GM23338 (cell line): ENCODE data around the gene AVP. TPM values are rescaled to one million over a fixed set of nuclear protein-coding genes. Genes with fewer than 3 reads are reported as not detected.

Experiments
- ATAC-seq: fragments of 200-7000 bp; cut with Tn5 transposase; 3 replicates; pipeline ENCODE4 v1.9.1; 2020
- DNase-seq: peaks from one replicate; pipeline ENCODE4 v3.0.0-alpha.2; 2015; ENCODE audit warnings: low spot score
- H2AFZ ChIP-seq: fragments of 200-600 bp; sonication (generic); 2 replicates; pipeline ENCODE4 v1.8.0; 2016; ENCODE audit warnings: antibody characterized with exemption, mild to moderate bottlenecking, moderate library complexity
- H3F3A ChIP-seq: fragments of 200-600 bp; sonication (generic); replicated peaks from 2 replicates; pipeline ENCODE4 v1.8.0; 2017; ENCODE audit warnings: antibody characterized with exemption, mixed run types, low read depth
- H3K27ac ChIP-seq: fragments of 200-600 bp; sonication (generic); 2 replicates; pipeline ENCODE4 v1.6.1; 2016; ENCODE audit warnings: low read depth
- H3K27me3 ChIP-seq: fragments of 200-600 bp; sonication (generic); 2 replicates; pipeline ENCODE4 v1.8.0; 2016; ENCODE audit warnings: mild to moderate bottlenecking, mixed run types, moderate library complexity; ENCODE audit not compliant: insufficient read depth
- H3K36me3 ChIP-seq: fragments of 200-600 bp; sonication (generic); 2 replicates; pipeline ENCODE4 v1.8.0; 2016; ENCODE audit warnings: mild to moderate bottlenecking; ENCODE audit not compliant: insufficient read depth
- H3K4me1 ChIP-seq: fragments of 200-600 bp; sonication (generic); 2 replicates; pipeline ENCODE4 v1.8.0; 2016; ENCODE audit warnings: mild to moderate bottlenecking, moderate library complexity; ENCODE audit not compliant: insufficient read depth
- H3K4me2 ChIP-seq: fragments of 200-600 bp; sonication (generic); 2 replicates; pipeline ENCODE4 v1.7.1; 2017; ENCODE audit warnings: mixed run types
- H3K4me3 ChIP-seq: fragments of 200-600 bp; sonication (generic); 2 replicates; pipeline ENCODE4 v1.6.1; 2016; ENCODE audit warnings: mixed run types
- H3K79me2 ChIP-seq: fragments of 200-600 bp; sonication (generic); replicated peaks from 2 replicates; pipeline ENCODE4 v1.8.0; 2017; ENCODE audit warnings: mild to moderate bottlenecking; ENCODE audit not compliant: insufficient read depth
- H3K9me2 ChIP-seq: fragments of 200-600 bp; sonication (generic); 2 replicates; pipeline ENCODE4 v1.8.0; 2017; ENCODE audit not compliant: insufficient read depth
- H4K20me1 ChIP-seq: fragments of 200-600 bp; sonication (generic); replicated peaks from 2 replicates; pipeline ENCODE4 v1.8.0; 2017; ENCODE audit warnings: mild to moderate bottlenecking; ENCODE audit not compliant: insufficient read depth
- H3K27ac Mint-ChIP-seq: 2 replicates; pipeline ENCODE4 v1.8.0; 2020; ENCODE audit warnings: inconsistent platforms, mild to moderate bottlenecking, moderate library complexity, mixed read lengths
- H3K27me3 Mint-ChIP-seq: 3 replicates; pipeline ENCODE4 v1.8.0; 2022; ENCODE audit warnings: low read depth, mild to moderate bottlenecking, moderate library complexity, mixed read lengths, inconsistent platforms; ENCODE audit not compliant: insufficient read depth, poor library complexity
- H3K36me3 Mint-ChIP-seq: 3 replicates; pipeline ENCODE4 v1.8.0; 2021; ENCODE audit warnings: low read depth, mild to moderate bottlenecking, inconsistent platforms, moderate library complexity, mixed read lengths
- H3K4me1 Mint-ChIP-seq: 3 replicates; pipeline ENCODE4 v1.8.0; 2020; ENCODE audit warnings: mild to moderate bottlenecking, inconsistent platforms, mixed read lengths
- H3K4me3 Mint-ChIP-seq: 3 replicates; pipeline ENCODE4 v1.8.0; 2021; ENCODE audit warnings: moderate library complexity, mild to moderate bottlenecking, inconsistent platforms, mixed read lengths
- H3K9me3 Mint-ChIP-seq: 3 replicates; pipeline ENCODE4 v1.8.0; 2020; ENCODE audit warnings: moderate library complexity, mild to moderate bottlenecking, inconsistent platforms, mixed read lengths
- CREB1 ChIP-seq: fragments of 250-450 bp; sonication (Bioruptor Pico); IDR thresholded peaks from 2 replicates; pipeline ENCODE4 v1.5.0; 2020; ENCODE audit warnings: low read depth, mild to moderate bottlenecking, moderate library complexity
- CTCF ChIP-seq, 2 experiments: fragments of 200-600 bp in 1 of 2; sonication (generic) in 1 of 2; conservative IDR thresholded peaks; 2 replicates each; pipeline versions ENCODE4 v1.5.1 to v1.6.1; 2016 to 2017; ENCODE audit warnings: antibody characterized with exemption in 2 of 2, low read depth in 2 of 2, mild to moderate bottlenecking in 2 of 2, moderate library complexity in 1 of 2
- ETS1 ChIP-seq: IDR thresholded peaks from 2 replicates; pipeline ENCODE4 v1.6.1; 2016; ENCODE audit warnings: antibody characterized with exemption
- EZH2 ChIP-seq: fragments of 200-600 bp; sonication (generic); IDR thresholded peaks from one replicate; pipeline ENCODE4 v1.8.0; 2017; ENCODE audit warnings: antibody characterized with exemption, mild to moderate bottlenecking, low read depth; ENCODE audit not compliant: unreplicated experiment
- EZH2phosphoT487 ChIP-seq: fragments of 200-600 bp; sonication (generic); IDR thresholded peaks from one replicate; pipeline ENCODE4 v1.8.1; 2018; ENCODE audit warnings: antibody characterized with exemption; ENCODE audit not compliant: unreplicated experiment
- NANOG ChIP-seq: IDR thresholded peaks from 2 replicates; pipeline ENCODE4 v1.6.1; 2016; ENCODE audit warnings: antibody characterized with exemption, borderline replicate concordance
- POLR2AphosphoS5 ChIP-seq: IDR thresholded peaks from 2 replicates; pipeline ENCODE4 v1.6.1; 2016; ENCODE audit warnings: antibody characterized with exemption, low read depth
- STAT1 ChIP-seq: IDR thresholded peaks from one replicate; pipeline ENCODE4 v1.6.1; 2016; ENCODE audit warnings: antibody characterized with exemption; ENCODE audit not compliant: unreplicated experiment
- ZNF331 ChIP-seq: fragments of 250-450 bp; sonication (Bioruptor Pico); IDR thresholded peaks from 2 replicates; pipeline ENCODE4 v1.5.0; 2020; ENCODE audit warnings: low read depth, mild to moderate bottlenecking, moderate library complexity
- ZNF462 ChIP-seq: fragments of 250-450 bp; sonication (Bioruptor Pico); IDR thresholded peaks from 2 replicates; pipeline ENCODE4 v1.5.0; 2020; ENCODE audit warnings: mild to moderate bottlenecking, moderate library complexity
- polyA plus RNA-seq: library from polyadenylated mRNA; unstranded; fragments of >200 nt; fragmentation: Nextera tagmentation; extraction: Ambion mirVana; gene quantifications from 2 replicates; pipeline ENCODE4 v1.2.1, GENCODE V29; 2016
- total RNA-seq: library from RNA; depleted of rRNA; stranded (reverse); fragments of >200 nt; shearing (Covaris generic); gene quantifications from 2 replicates; pipeline ENCODE4 v1.2.3, GENCODE V29; 2014

AVP gene
- total and polyA plus RNA-seq, 2 experiments from 2014 or later: 0.60 TPM; not detected in 1

GRCh38 chr20:3121271-3121911 is 36.9 kb upstream of the AVP start:
- H2AFZ ChIP-seq: no peak overlapping the region
- peaks cover 3% of the 10 kb centered on the region for H3K27me3 Mint-ChIP-seq
- H3K27me3 ChIP-seq: no peaks in the 10 kb centered on the region
- TF ChIP-seq ZNF331 (CRISPR knock-in tag) (no peak), ETS1 (no peak), CREB1 (CRISPR knock-in tag) (no peak), EZH2 (no peak), STAT1 (no peak)
- no peak overlapping the region for H3K4me2 ChIP-seq
- ATAC-seq (no peak), DNase-seq (no peak)
- no peak overlapping the region for H3K4me3 Mint-ChIP-seq
- no peaks in the 10 kb centered on the region for H3K79me2 ChIP-seq
- H3K36me3 ChIP-seq: peaks cover 10% of the 10 kb centered on the region
- no peaks in the 10 kb centered on the region for H3K9me2 ChIP-seq
- H4K20me1 ChIP-seq: no peaks in the 10 kb centered on the region
- no peak overlapping the region for H3K4me3 ChIP-seq
- H3K4me1 Mint-ChIP-seq: no peaks in the 10 kb centered on the region
- H3K9me3 Mint-ChIP-seq: peaks cover 49% of the 10 kb centered on the region
- no peaks in the 10 kb centered on the region for H3F3A ChIP-seq
- no peaks in the 10 kb centered on the region for H3K4me1 ChIP-seq
- no peak overlapping the region for H3K27ac ChIP-seq
- peaks cover 49% of the 10 kb centered on the region for H3K36me3 Mint-ChIP-seq
- no peak overlapping the region; the same call in 1 of the 2 replicates for H3K27ac Mint-ChIP-seq

- H3K4me1 ChIP-seq: no peaks in the 10 kb centered on the region
- H3K36me3 ChIP-seq: peaks cover 10% of the 10 kb centered on the region
- ATAC-seq (no peak), DNase-seq (no peak)
- H3K79me2 ChIP-seq: no peaks in the 10 kb centered on the region
- H2AFZ ChIP-seq: no peak overlapping the region
- Mint-ChIP-seq H3K27ac (no peak overlapping the region), H3K9me3 (peaks cover 27% of the 10 kb centered on the region), H3K4me1 (peaks cover 2% of the 10 kb centered on the region; the same call in 1 of the 3 replicates), H3K36me3 (peaks cover 35% of the 10 kb centered on the region), H3K4me3 (no peak overlapping the region), H3K27me3 (peaks cover 4% of the 10 kb centered on the region)
- H3K9me2 ChIP-seq: no peaks in the 10 kb centered on the region
- H3K4me3 ChIP-seq: no peak overlapping the region
- H4K20me1 ChIP-seq: no peaks in the 10 kb centered on the region
- 0 out of 2 replicates have a peak, but pooled peaks cover 2% of the 10 kb centered on the region for H3F3A ChIP-seq
- H3K27ac ChIP-seq: no peak overlapping the region
- H3K4me2 ChIP-seq: no peak overlapping the region
- no peak for TF ChIP-seq ZNF331 (CRISPR knock-in tag)
- no peak for TF ChIP-seq EZH2phosphoT487
- no peak for TF ChIP-seq EZH2
- TF ChIP-seq STAT1: no peak
- TF ChIP-seq ETS1: no peak
- TF ChIP-seq CTCF (conservative IDR thresholded peaks at IDR 0.05; ENCODE audit: low read depth in 2 of 2): no peak
- TF ChIP-seq NANOG: no peak
- no peak for TF ChIP-seq POLR2AphosphoS5
- TF ChIP-seq ZNF462 (CRISPR knock-in tag): no peak
- no peaks in the 10 kb centered on the region for H3K27me3 ChIP-seq
Observed at GRCh38 chr20:3119044-3119443, 34.5 kb upstream of the AVP start.
